Activated CD4-positive, alpha-beta memory T cell treated with anti-CD3 and anti-CD28 coated beads, Interleukin-2, amount 10 ng/mL, durations not matched to agents 7 days and 5 days (primary cell): ENCODE measurements around the gene CABP7. TPM values are rescaled to one million over a fixed set of nuclear protein-coding genes. Genes with fewer than 3 reads are reported as not detected.

Experiments used
- total RNA-seq, 2 experiments: library from RNA; stranded (reverse); gene quantifications; one replicate each; pipeline ENCODE4 v1.2.3, GENCODE V29; 2021

The CABP7 gene
- total RNA-seq, 2 experiments from 2014 or later = 0.08 to 0.13 TPM

Other genes with a start within 250 kb of the CABP7 start
- 1 to 10 TPM; 2.7 to 2.9 TPM for gene NEFH, start 239.8 kb upstream of the CABP7 start, total RNA-seq
- 10 to 100 TPM; 41.6 to 56.2 TPM for gene THOC5, start 166.2 kb upstream of the CABP7 start, total RNA-seq
- gene NIPSNAP1, start 138.9 kb upstream of the CABP7 start, total RNA-seq = 10 to 100 TPM; 38.2 to 40.5 TPM
- gene NF2, start 116.4 kb upstream of the CABP7 start, total RNA-seq = 10 to 100 TPM; 58.2 to 60.1 TPM
- gene ZMAT5, start 47.0 kb downstream of the CABP7 start, total RNA-seq = 10 to 100 TPM; 23.1 to 26.4 TPM
- gene UQCR10, start 47.4 kb downstream of the CABP7 start, total RNA-seq = 10 to 100 TPM; 86.4 to 89.5 TPM
- gene ASCC2, start 118.3 kb downstream of the CABP7 start, total RNA-seq = 10 to 100 TPM; 76.5 to 81.0 TPM
- 10 to 100 TPM; 33.1 to 35.3 TPM for gene MTMR3, start 163.2 kb downstream of the CABP7 start, total RNA-seq